PC-9 (cell line): ENCODE results near the gene MYCN. TPM values are rescaled to one million over a fixed set of nuclear protein-coding genes. Genes with fewer than 3 reads are reported as not detected.

Experiments
- BruUV-seq: library from RNA; stranded (reverse); fragments of 400-500 nt; replicated peaks from 2 replicates; lab custom pipeline; 2021; lab: Mats Ljungman, UMichigan
- CTCF ChIA-PET: fragments of 300-600 bp; sonication (Branson Sonifier 250); formaldehyde crosslinking; loops from one replicate; lab custom pipeline; 2022; ENCODE audit warnings: antibody characterized with exemption; lab: Charles Lee
- POLR2A ChIA-PET: fragments of 300-600 bp; sonication (Branson Sonifier 250); formaldehyde crosslinking; loops from one replicate; lab custom pipeline; 2022; ENCODE audit warnings: antibody characterized with exemption; ENCODE audit not compliant: unreplicated experiment; lab: Charles Lee
- DNase-seq, 2 experiments: peaks; one replicate each; pipeline versions ENCODE4 v3.0.0 to v3.0.0-alpha.2; 2015 to 2022; ENCODE audit warnings: mixed read lengths in 1 of 2
- H2AFZ ChIP-seq: fragments of 200-600 bp; sonication (generic); 2 replicates; pipeline ENCODE4 v1.8.1; 2017; ENCODE audit warnings: antibody characterized with exemption
- H3F3A ChIP-seq: fragments of 200-600 bp; sonication (generic); 2 replicates; pipeline ENCODE4 v1.8.1; 2017; ENCODE audit warnings: antibody characterized with exemption, mild to moderate bottlenecking, low read depth; ENCODE audit not compliant: insufficient read depth
- H3K27ac ChIP-seq: fragments of 200-600 bp; sonication (generic); 2 replicates; pipeline ENCODE4 v1.6.1; 2016; ENCODE audit warnings: mixed run types
- H3K27me3 ChIP-seq: fragments of 200-600 bp; sonication (generic); 2 replicates; pipeline ENCODE4 v1.6.1; 2016; ENCODE audit warnings: low read depth, mixed run types; ENCODE audit not compliant: insufficient read depth
- H3K36me3 ChIP-seq: fragments of 200-600 bp; sonication (generic); 2 replicates; pipeline ENCODE4 v1.6.1; 2016; ENCODE audit warnings: low read depth, mixed run types
- H3K4me1 ChIP-seq: fragments of 200-600 bp; sonication (generic); replicated peaks from 2 replicates; pipeline ENCODE4 v1.6.1; 2016; ENCODE audit warnings: mixed run types; ENCODE audit not compliant: insufficient read depth
- H3K4me2 ChIP-seq: fragments of 200-600 bp; sonication (generic); 2 replicates; pipeline ENCODE4 v1.6.1; 2017; ENCODE audit warnings: mixed run types
- H3K4me3 ChIP-seq: fragments of 200-600 bp; sonication (generic); 2 replicates; pipeline ENCODE4 v1.6.1; 2016; ENCODE audit warnings: mixed run types
- H3K79me2 ChIP-seq: fragments of 200-600 bp; sonication (generic); 2 replicates; pipeline ENCODE4 v1.6.1; 2017; ENCODE audit warnings: low read depth, mixed run types
- H3K9me2 ChIP-seq: fragments of 200-600 bp; sonication (generic); 2 replicates; pipeline ENCODE4 v1.8.1; 2017; ENCODE audit warnings: mild to moderate bottlenecking; ENCODE audit not compliant: insufficient read depth
- H3K9me3 ChIP-seq: fragments of 200-600 bp; sonication (generic); 2 replicates; pipeline ENCODE4 v1.8.1; 2016; ENCODE audit warnings: low read depth; ENCODE audit not compliant: insufficient read depth
- H4K20me1 ChIP-seq: fragments of 200-600 bp; sonication (generic); 2 replicates; pipeline ENCODE4 v1.8.1; 2017; ENCODE audit not compliant: insufficient read depth
- EZH2 ChIP-seq: fragments of 200-600 bp; sonication (generic); IDR thresholded peaks from 2 replicates; pipeline ENCODE4 v1.8.0; 2017; ENCODE audit warnings: antibody characterized with exemption, low read depth
- intact Hi-C: fragments of 100-400 bp; cut with micrococcal nuclease; formaldehyde crosslinking; loops from one replicate; pipeline ENCODE4 v1.10.0; 2022; ENCODE audit not compliant: unreplicated experiment
- total RNA-seq: library from RNA; stranded (reverse); gene quantifications from 2 replicates; pipeline ENCODE4 v1.2.3, GENCODE V29; 2021
- TF ChIP-seq, protein P1 (sequence below): fragments of 200-600 bp; sonication (generic); conservative IDR thresholded peaks from 2 replicates; pipeline ENCODE4 v1.6.1; 2017; ENCODE audit warnings: mixed run types, antibody characterized with exemption, mild to moderate bottlenecking, moderate library complexity

The MYCN gene
- total RNA-seq, 1 experiment from 2014 or later: not detected

DNA sequence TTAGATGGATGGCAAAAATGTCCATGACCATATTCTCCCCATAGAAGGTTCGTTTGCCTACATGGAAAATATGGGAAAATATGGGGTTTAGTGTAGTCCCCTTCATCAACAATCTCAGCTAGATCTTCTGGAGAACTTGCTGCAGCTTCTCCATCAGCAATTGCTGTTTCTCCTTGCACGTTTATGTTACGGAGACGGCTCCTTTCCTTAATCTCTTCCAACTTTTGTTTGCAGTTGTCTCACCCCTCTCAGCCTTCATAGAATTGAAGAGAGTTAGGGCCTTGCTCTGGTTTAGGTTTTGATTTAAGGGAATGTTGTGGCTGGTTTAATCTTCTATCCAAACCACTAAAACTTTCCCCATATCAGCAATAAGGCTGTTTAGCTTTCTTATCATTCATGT is 28.9 kb downstream of the MYCN start:
- Histone ChIP-seq H3K4me1 (no peaks in the 10 kb centered on the region), H3K79me2 (no peaks in the 10 kb centered on the region), H3K4me2 (no peak overlapping the region), H2AFZ (no peak overlapping the region), H3K9me2 (no peaks in the 10 kb centered on the region), H4K20me1 (no peaks in the 10 kb centered on the region), H3F3A (no peaks in the 10 kb centered on the region), H3K36me3 (no peaks in the 10 kb centered on the region), H3K27ac (no peak overlapping the region), H3K9me3 (no peaks in the 10 kb centered on the region), H3K27me3 (peaks cover 54% of the 10 kb centered on the region), H3K4me3 (no peak overlapping the region)
- no peak for DNase-seq
- ChIA-PET POLR2A (no interaction called here), CTCF (no interaction called here)
- BruUV-seq: no TSS peak
- no peak for TF ChIP-seq EZH2
- TF ChIP-seq, protein P1, sequence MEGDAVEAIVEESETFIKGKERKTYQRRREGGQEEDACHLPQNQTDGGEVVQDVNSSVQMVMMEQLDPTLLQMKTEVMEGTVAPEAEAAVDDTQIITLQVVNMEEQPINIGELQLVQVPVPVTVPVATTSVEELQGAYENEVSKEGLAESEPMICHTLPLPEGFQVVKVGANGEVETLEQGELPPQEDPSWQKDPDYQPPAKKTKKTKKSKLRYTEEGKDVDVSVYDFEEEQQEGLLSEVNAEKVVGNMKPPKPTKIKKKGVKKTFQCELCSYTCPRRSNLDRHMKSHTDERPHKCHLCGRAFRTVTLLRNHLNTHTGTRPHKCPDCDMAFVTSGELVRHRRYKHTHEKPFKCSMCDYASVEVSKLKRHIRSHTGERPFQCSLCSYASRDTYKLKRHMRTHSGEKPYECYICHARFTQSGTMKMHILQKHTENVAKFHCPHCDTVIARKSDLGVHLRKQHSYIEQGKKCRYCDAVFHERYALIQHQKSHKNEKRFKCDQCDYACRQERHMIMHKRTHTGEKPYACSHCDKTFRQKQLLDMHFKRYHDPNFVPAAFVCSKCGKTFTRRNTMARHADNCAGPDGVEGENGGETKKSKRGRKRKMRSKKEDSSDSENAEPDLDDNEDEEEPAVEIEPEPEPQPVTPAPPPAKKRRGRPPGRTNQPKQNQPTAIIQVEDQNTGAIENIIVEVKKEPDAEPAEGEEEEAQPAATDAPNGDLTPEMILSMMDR: no peak
- intact Hi-C loops: no loop called here

DNA sequence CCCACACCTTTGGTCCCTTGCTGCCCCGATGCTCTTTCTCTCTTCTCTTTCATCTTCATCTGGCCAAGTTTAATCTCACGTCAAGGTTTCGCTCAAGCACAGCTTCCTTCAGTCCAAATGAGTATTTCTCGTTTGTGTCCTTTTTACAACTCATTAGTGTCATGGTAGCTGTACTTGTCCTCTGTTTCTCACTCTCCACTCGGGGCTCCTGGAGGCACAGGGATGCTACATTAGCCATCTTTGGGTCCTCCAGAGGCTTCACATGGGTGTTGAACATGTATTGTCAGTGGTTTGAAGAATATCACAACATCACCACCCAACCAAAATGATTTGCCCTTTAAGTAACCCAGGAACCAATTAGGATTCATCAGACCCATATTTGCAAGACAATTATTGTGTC is 30.4 kb downstream of the MYCN start:
- BruUV-seq: no TSS peak
- no peaks in the 10 kb centered on the region for H3K9me2 ChIP-seq
- intact Hi-C loops: no loop called here
- no peaks in the 10 kb centered on the region for H3K9me3 ChIP-seq
- POLR2A ChIA-PET: no interaction called here
- no peak overlapping the region for H3K4me2 ChIP-seq
- no peaks in the 10 kb centered on the region for H4K20me1 ChIP-seq
- CTCF ChIA-PET: no interaction called here
- H3K79me2 ChIP-seq: no peaks in the 10 kb centered on the region
- H2AFZ ChIP-seq: no peak overlapping the region
- no peaks in the 10 kb centered on the region for H3F3A ChIP-seq
- TF ChIP-seq, protein P1: no peak
- no peaks in the 10 kb centered on the region for H3K36me3 ChIP-seq
- no peak overlapping the region for H3K27ac ChIP-seq
- H3K27me3 ChIP-seq: peaks cover 54% of the 10 kb centered on the region
- no peaks in the 10 kb centered on the region for H3K4me1 ChIP-seq
- H3K4me3 ChIP-seq: no peak overlapping the region
- DNase-seq: no peak

DNA sequence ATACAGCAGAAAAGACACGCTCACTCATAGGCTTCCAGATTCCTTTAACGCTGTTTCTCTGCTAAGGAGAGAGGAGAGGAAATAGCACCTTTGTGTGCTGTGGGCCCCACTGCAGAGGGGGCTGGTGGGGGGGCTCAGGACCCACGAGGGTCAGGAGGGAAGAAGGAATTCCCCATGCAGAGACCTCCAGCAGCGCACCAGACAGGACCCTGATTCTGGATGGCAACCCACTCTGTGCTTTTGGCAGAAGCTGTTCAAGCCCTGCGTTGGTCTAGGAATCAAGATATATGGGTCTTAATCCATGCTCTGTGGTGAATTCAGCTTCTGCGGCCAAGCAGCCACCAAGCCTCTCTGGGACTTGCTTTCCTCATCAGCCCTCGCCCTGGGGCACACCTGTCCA is 31.0 kb downstream of the MYCN start:
- no peaks in the 10 kb centered on the region for H3K9me2 ChIP-seq
- intact Hi-C loops: no loop called here
- no peak overlapping the region for H3K27ac ChIP-seq
- CTCF ChIA-PET: no interaction called here
- no peaks in the 10 kb centered on the region for H3K79me2 ChIP-seq
- no peaks in the 10 kb centered on the region for H3K4me1 ChIP-seq
- H3K27me3 ChIP-seq: peaks cover 49% of the 10 kb centered on the region
- no peaks in the 10 kb centered on the region for H3F3A ChIP-seq
- no peak overlapping the region for H3K4me2 ChIP-seq
- H3K4me3 ChIP-seq: no peak overlapping the region
- no peaks in the 10 kb centered on the region for H4K20me1 ChIP-seq
- no peaks in the 10 kb centered on the region for H3K9me3 ChIP-seq
- no peaks in the 10 kb centered on the region for H3K36me3 ChIP-seq
- no peak for TF ChIP-seq EZH2
- TF ChIP-seq, protein P1: no peak
- DNase-seq: no peak
- POLR2A ChIA-PET: no interaction called here
- no peak overlapping the region for H2AFZ ChIP-seq
- no TSS peak for BruUV-seq
